Ishikawa (cell line): ENCODE results near the gene DLL3.

ENCODE experiments used
- CEBPB ChIP-seq: IDR thresholded peaks from 2 replicates; pipeline ENCODE4 v1.6.1; 2012
- CREB1 ChIP-seq: IDR thresholded peaks from 2 replicates; pipeline ENCODE4 v1.6.1; 2012; ENCODE audit warnings: low read depth
- EGR1 ChIP-seq: IDR thresholded peaks from 2 replicates; pipeline ENCODE4 v1.6.1; 2012
- EP300 ChIP-seq: IDR thresholded peaks from 2 replicates; pipeline ENCODE4 v1.6.1; 2012; ENCODE audit warnings: borderline replicate concordance
- FOXM1 ChIP-seq: IDR thresholded peaks from 2 replicates; pipeline ENCODE4 v1.6.1; 2012; ENCODE audit warnings: low read depth, borderline replicate concordance
- NFIC ChIP-seq: IDR thresholded peaks from 2 replicates; pipeline ENCODE4 v1.6.1; 2012
- RAD21 ChIP-seq: IDR thresholded peaks from 2 replicates; pipeline ENCODE4 v1.6.1; 2012; ENCODE audit warnings: low read depth
- TAF1 ChIP-seq: IDR thresholded peaks from 2 replicates; pipeline ENCODE4 v1.6.1; 2012; ENCODE audit warnings: low read depth, mild to moderate bottlenecking
- TCF12 ChIP-seq: IDR thresholded peaks from 2 replicates; pipeline ENCODE4 v1.6.1; 2012; ENCODE audit warnings: low read depth
- TEAD4 ChIP-seq: IDR thresholded peaks from 2 replicates; pipeline ENCODE4 v1.6.1; 2012
- YY1 ChIP-seq: IDR thresholded peaks from 2 replicates; pipeline ENCODE4 v1.6.1; 2012; ENCODE audit warnings: low read depth
- ZBTB7A ChIP-seq: IDR thresholded peaks from 2 replicates; pipeline ENCODE4 v1.6.1; 2012; ENCODE audit warnings: low read depth
- TF ChIP-seq, protein P1 (sequence below): IDR thresholded peaks from 2 replicates; pipeline ENCODE4 v1.6.1; 2012; ENCODE audit warnings: low read depth, mild to moderate bottlenecking
- TF ChIP-seq, protein P2 (sequence below): IDR thresholded peaks from 2 replicates; pipeline ENCODE4 v1.6.1; 2012
- TF ChIP-seq, protein P3 (sequence below): IDR thresholded peaks from 2 replicates; pipeline ENCODE4 v1.6.1; 2012

DLL3 gene

DNA sequence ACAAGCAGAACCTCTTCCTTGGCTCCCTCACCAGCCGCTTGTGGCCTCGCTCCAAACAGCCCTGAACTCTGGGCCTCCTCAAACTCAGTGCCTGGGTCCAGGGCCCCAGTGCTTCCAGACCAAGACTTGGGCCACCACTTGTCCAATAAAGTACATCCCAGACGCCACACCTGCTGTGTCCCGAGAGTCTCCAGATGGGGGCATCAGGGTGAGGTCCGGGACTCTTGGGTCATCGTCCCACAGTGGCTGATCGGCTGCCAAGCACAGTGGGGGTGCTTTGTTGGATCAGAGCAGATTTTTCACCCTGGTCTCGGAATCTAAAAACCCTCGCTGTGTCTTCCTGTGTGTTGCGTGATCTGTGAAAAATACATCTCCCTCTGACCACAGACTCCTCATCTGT is 9.0 kb upstream of the DLL3 start:
- TF ChIP-seq CREB1: no peak
- TF ChIP-seq YY1: no peak
- TF ChIP-seq TAF1: no peak

DNA sequence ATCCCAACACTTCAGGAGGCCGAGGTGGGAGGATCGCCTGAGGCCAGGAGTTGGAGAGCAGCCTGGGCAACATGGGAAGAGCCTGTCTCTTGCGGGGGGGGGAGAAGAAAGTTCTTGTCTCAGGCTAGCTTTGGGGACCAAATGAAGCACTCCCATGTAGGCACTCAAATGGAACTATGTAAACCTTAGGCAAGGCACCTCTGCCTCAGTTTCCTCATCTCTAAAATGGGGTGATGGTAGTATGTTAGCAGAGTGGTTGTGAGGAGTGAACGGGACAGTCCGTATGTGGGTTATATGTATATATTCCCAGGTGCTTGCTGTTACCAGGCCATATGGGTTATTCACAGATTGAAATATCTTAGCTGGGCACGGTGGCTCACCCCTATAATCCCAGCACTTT is 6.5 kb upstream of the DLL3 start:
- TF ChIP-seq YY1: no peak
- TF ChIP-seq, protein P1, sequence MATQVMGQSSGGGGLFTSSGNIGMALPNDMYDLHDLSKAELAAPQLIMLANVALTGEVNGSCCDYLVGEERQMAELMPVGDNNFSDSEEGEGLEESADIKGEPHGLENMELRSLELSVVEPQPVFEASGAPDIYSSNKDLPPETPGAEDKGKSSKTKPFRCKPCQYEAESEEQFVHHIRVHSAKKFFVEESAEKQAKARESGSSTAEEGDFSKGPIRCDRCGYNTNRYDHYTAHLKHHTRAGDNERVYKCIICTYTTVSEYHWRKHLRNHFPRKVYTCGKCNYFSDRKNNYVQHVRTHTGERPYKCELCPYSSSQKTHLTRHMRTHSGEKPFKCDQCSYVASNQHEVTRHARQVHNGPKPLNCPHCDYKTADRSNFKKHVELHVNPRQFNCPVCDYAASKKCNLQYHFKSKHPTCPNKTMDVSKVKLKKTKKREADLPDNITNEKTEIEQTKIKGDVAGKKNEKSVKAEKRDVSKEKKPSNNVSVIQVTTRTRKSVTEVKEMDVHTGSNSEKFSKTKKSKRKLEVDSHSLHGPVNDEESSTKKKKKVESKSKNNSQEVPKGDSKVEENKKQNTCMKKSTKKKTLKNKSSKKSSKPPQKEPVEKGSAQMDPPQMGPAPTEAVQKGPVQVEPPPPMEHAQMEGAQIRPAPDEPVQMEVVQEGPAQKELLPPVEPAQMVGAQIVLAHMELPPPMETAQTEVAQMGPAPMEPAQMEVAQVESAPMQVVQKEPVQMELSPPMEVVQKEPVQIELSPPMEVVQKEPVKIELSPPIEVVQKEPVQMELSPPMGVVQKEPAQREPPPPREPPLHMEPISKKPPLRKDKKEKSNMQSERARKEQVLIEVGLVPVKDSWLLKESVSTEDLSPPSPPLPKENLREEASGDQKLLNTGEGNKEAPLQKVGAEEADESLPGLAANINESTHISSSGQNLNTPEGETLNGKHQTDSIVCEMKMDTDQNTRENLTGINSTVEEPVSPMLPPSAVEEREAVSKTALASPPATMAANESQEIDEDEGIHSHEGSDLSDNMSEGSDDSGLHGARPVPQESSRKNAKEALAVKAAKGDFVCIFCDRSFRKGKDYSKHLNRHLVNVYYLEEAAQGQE: no peak
- TF ChIP-seq EGR1: no peak

DNA sequence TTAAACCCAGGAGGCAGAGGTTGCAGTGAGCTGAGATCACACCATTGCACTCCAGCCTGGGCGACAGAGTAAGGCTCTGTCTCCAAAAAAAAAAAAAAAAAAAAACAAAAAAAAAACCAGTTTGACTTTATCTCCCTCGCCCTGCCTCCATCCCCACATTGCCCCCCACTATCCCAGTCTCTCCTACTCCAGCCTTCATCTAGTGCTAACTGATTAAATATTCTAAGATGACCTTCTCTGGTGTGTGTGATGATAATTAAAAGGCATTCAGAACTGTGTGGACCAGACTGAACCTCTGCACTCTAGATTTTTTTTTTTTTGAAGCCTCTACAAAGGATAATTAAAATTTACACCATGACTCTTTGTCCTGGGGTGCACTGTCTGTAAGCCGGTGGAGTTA is 6.0 kb upstream of the DLL3 start:
- TF ChIP-seq YY1 (no peak), FOXM1 (no peak), TEAD4 (no peak), CEBPB (no peak), CREB1 (no peak), EGR1 (no peak), TCF12 (no peak), TAF1 (no peak), RAD21 (no peak)
- TF ChIP-seq, protein P2, sequence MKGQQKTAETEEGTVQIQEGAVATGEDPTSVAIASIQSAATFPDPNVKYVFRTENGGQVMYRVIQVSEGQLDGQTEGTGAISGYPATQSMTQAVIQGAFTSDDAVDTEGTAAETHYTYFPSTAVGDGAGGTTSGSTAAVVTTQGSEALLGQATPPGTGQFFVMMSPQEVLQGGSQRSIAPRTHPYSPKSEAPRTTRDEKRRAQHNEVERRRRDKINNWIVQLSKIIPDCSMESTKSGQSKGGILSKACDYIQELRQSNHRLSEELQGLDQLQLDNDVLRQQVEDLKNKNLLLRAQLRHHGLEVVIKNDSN: no peak
- TF ChIP-seq, protein P3, sequence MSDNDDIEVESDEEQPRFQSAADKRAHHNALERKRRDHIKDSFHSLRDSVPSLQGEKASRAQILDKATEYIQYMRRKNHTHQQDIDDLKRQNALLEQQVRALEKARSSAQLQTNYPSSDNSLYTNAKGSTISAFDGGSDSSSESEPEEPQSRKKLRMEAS: no peak

DNA sequence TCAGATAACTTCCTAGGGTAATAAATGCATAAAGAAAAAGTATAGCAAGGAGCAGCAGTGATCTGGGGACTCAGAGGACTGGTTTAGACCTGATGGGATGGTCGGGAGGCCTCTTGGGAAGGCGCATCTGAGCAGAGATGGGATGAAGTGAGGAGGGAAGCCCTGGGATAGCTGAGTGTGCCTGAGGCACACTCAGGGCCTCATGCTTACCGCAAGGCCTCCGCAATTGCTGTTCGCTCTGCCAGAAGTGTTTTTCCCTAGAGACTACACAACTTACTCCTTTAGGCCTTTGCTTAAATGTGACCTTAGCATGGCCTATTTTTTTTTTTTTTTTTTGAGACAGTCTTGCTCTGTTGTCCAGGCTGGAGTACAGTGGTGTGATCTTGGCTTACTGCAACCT is 4.1 kb upstream of the DLL3 start:
- TF ChIP-seq TAF1: no peak
- TF ChIP-seq TEAD4: no peak
- no peak for TF ChIP-seq TCF12
- TF ChIP-seq, protein P3: no peak
- TF ChIP-seq, protein P1: no peak
- no peak for TF ChIP-seq YY1
- no peak for TF ChIP-seq RAD21

DNA sequence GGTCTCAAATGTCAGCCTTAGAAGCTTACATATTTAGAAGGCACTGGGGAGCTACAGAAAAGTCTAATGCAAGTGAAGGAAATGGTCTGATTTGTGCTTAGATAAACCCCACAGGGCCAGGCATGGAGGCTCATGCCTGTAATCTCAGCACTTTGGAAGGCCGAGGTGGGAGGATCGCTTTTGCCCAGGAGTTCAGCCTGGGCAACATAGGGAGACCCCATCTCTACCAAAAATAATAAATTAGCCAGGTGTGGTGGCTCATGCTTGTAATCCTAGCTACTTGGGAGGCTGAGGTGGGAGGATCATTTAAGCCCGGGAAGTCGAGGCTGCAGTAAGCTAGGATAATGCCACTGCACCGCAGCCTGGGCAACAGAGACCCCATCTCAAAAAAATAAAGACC is 2.7 kb upstream of the DLL3 start:
- TF ChIP-seq FOXM1 (no peak), EP300 (no peak), CEBPB (no peak), CREB1 (no peak), TCF12 (no peak), EGR1 (no peak), YY1 (no peak), NFIC (no peak), ZBTB7A (no peak)
- TF ChIP-seq, protein P1: no peak
- TF ChIP-seq, protein P2: no peak

DNA sequence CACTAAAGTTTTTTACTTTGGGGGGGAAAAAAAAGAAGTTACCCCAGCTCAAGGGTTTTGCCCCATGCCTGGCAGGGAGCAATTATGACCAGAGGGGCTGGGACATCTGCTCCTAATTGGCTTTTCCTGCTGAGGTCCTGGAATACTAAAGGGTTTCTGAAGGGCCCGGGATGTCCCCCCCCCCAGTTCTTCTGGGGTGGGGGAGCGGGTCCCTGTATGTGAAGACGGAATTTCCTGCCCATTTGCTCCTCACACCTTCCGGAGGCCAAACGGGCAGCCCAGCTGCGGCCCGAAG is 1.1 kb upstream of the DLL3 start:
- TF ChIP-seq ZBTB7A (no peak), CEBPB (no peak), TEAD4 (no peak), TAF1 (no peak), NFIC (no peak), YY1 (no peak), EP300 (no peak), FOXM1 (no peak), CREB1 (no peak), EGR1 (no peak), RAD21 (no peak), TCF12 (no peak)
- TF ChIP-seq, protein P2: no peak
- TF ChIP-seq, protein P1: no peak
- TF ChIP-seq, protein P3: no peak
